ENCODE data around the gene RNF31. TPM values are rescaled to one million over a fixed set of nuclear protein-coding genes. Genes with fewer than 3 reads are reported as not detected.
"Not testable (repeated sequence)": the region's sequence is repeated elsewhere in the genome, so short reads cannot be mapped to it uniquely, and the experiment has no call there.

Gene RNF31
- total RNA-seq: 23.2 TPM

DNA sequence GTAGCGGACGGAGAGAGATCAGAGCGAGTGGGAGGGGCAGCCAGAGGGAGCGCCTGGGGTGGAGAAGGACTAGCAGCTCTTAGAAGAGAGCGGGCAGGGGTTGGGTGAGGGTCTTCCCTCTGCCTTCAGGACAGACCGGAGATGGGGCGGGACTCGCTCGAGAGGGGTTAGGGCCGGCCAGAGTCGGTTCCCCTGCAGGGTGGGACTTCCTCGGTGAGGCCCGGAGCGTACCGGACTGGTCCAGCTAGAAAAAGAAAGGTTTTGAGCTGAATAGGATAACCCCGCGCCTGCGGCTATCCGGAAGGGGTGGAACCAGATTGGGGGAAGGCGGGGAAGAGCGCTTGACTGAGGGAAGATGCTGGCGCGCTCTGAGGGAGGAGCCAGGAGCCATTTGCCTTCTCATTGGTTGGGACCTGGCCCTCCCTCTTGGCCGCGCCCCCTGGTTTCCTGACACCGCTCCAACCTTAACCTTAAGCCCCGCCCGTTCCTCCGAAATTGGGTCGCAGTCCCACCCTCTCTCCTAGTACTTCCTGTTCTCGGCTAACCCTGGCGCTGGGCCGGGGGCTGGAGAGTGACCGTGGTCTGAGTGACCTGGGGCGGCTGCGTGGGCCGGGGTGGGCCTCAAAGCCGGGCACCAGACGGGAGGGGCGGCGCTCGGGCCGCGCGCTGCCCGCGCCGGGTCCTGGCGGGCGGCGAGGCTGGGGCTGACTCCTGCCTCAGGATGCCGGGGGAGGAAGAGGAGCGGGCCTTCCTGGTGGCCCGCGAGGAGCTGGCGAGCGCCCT, at the start of gene RNF31:
TSS of gene RNF31 (plus strand) at position 521 of the 783 bp plus-strand sequence. CDS start at position 722, 201 bp downstream.
- peak; percentile 97 to 98 for DNase-seq (ENCODE audit: low spot score in 2 of 2)
- FAIRE-seq: peak; percentile 42

GRCh38 chr14:24098229-24098926, 48.9 kb upstream of the RNF31 start:
- no peak for FAIRE-seq
- no peak for DNase-seq (ENCODE audit: low spot score in 2 of 2)

DNA sequence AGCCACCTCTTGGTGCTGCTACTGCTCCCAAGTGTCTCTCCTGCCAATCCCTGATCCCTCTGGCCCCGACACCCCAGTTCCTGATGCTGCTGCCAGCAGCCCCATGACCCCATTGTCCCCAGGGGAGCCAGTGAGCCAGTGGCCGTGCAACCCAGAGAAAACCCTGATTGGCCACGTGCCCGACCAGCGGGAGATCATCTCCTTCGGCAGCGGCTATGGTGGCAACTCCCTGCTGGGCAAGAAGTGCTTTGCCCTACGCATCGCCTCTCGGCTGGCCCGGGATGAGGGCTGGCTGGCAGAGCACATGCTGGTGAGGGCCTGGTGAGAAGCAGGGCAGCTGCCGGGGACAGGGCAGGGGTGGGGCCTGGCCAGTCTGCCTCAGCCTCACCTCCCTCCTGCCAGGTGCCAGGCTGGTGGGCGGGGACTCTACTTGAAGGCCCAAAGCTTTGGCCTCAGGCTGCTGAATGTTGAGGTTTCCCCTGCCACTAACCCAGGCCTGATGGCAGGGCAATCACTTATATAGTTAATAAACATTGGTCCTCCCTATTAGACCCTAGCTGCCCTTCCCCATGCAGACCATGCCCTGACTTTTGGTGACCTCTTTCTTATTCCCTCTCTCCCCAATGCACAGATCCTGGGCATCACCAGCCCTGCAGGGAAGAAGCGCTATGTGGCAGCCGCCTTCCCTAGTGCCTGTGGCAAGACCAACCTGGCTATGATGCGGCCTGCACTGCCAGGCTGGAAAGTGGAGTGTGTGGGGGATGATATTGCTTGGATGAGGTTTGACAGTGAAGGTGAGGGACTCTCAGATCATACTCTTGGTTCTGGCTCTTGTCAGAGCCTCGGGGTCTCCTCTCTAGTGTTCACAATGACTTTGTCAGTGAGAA, 48.1 kb upstream of the RNF31 start:
- DNase-seq (ENCODE audit: low spot score in 2 of 2) (no peak), FAIRE-seq (no peak)

DNA sequence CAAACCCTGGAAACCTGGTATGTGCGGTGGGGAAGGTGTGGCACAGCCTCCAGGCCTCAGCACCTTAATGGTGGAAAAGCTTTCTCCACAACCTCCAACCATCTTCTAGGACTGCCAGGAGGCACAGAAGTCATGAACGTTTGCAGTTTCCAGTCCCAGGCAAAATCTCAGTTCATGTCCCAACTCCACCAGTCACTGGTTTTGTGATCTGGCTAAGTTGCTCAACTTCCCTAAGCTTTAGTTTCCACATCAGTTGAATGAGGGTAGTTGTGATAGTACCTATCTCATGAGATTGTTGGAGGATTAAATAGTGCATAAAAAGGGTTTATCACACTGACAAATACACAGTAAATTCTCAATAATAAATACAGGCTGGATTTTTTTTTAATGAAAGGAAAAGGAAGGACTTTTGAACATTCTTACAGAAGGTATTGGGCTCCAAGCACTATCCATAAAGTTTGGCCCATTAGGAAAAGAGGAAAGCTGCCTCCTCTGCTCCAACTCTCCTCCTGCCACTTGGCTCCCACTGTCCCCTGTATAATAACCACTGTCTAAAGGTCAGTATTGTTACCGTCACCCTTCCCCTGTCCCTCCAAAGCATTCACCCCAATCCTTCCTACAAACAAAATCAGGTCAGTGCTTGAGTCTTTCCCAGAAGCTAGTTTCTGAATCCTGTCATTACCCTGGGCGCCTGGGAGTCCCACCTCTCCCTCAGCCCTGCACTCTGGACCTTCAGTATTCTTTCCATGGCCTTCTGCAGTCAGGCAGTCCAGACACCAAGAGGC, 46.9 kb upstream of the RNF31 start:
- DNase-seq (ENCODE audit: low spot score in 2 of 2) (no peak), FAIRE-seq (no peak)

GRCh38 chr14:24100982-24101494, 46.3 kb upstream of the RNF31 start:
- FAIRE-seq: no peak
- DNase-seq (ENCODE audit: low spot score in 2 of 2): no peak

- FAIRE-seq: no peak
- no peak for DNase-seq (ENCODE audit: low spot score in 2 of 2)
These were observed 44.8 kb upstream of the RNF31 start for GRCh38 chr14:24102357-24103048.

DNA sequence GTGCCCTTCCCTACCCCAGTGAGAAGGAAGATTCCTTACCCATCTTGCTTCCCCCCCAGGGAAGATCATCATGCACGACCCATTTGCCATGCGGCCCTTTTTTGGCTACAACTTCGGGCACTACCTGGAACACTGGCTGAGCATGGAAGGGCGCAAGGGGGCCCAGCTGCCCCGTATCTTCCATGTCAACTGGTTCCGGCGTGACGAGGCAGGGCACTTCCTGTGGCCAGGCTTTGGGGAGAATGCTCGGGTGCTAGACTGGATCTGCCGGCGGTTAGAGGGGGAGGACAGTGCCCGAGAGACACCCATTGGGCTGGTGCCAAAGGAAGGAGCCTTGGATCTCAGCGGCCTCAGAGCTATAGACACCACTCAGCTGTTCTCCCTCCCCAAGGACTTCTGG, 43.8 kb upstream of the RNF31 start:
- no peak for DNase-seq (ENCODE audit: low spot score in 2 of 2)
- FAIRE-seq: no peak

- DNase-seq (ENCODE audit: low spot score in 2 of 2): not testable (repeated sequence)
These were observed 41.6 kb upstream of the RNF31 start for GRCh38 chr14:24105609-24106239.

DNA sequence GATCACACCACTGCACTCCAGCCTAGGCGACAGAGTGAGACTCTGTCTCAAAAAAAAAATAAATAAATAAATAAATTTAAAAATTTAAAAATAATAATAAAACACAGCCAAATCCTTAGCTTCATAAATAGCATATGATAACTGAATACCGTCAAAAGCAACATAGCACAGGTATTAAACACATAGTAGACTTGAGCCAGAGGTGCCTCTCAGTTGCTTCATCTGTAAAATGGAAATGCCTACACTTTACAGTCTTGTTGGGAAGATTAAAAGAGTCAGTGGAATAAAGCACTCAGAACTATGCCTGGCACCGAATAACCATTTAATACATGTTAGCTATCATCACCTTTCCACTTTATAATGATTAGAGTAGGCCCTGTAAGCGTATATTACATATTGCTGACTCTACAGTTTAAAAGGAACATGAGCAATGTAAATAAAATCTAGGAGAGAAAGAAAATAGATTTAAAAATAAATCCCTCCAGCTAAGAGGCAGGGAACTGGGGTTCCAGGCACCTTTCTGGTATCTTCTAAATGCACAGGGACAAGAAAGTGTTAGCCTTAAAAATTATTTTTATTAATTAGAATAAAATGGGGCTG, 40.5 kb upstream of the RNF31 start:
- FAIRE-seq (no peak), DNase-seq (ENCODE audit: low spot score in 2 of 2) (no peak)

More at GRCh38 chr14:24105609-24106239, 41.6 kb upstream of the RNF31 start:
- not testable (repeated sequence) for FAIRE-seq

GRCh38 chr14:24108336-24108874, 38.9 kb upstream of the RNF31 start:
- FAIRE-seq (no peak), DNase-seq (ENCODE audit: low spot score in 2 of 2) (no peak)

- FAIRE-seq (no peak), DNase-seq (ENCODE audit: low spot score in 2 of 2) (no peak)
These were observed 37.2 kb upstream of the RNF31 start for GRCh38 chr14:24110060-24110459.

GRCh38 chr14:24110523-24110922, 36.8 kb upstream of the RNF31 start:
- FAIRE-seq (no peak), DNase-seq (ENCODE audit: low spot score in 2 of 2) (no peak)

GRCh38 chr14:24113379-24113800, 33.9 kb upstream of the RNF31 start:
- FAIRE-seq (no peak), DNase-seq (ENCODE audit: low spot score in 2 of 2) (no peak)

- FAIRE-seq (no peak), DNase-seq (ENCODE audit: low spot score in 2 of 2) (peak; percentile 72 to 73)
These were observed 33.3 kb upstream of the RNF31 start for GRCh38 chr14:24113801-24114531.

- DNase-seq (ENCODE audit: low spot score in 2 of 2) (peak; percentile 97), FAIRE-seq (peak; percentile 90)
These were observed 32.5 kb upstream of the RNF31 start, which contains the start of the genes DCAF11 and NRL for GRCh38 chr14:24114532-24115421. TSS of gene DCAF11 (plus strand) at chr14:24114777. CDS start at chr14:24115595, 818 bp downstream. TSS of gene NRL (minus strand) at chr14:24114949. CDS start at chr14:24082848, 32,101 bp downstream.
